PC-3 (cell line): ENCODE results near the gene RNF208.

ENCODE experiments used
- EZH2 ChIP-seq: fragments of 300-600 bp; sonication (generic); IDR thresholded peaks from one replicate; pipeline ENCODE4 v1.6.1; 2017; ENCODE audit warnings: antibody characterized with exemption, mild to moderate bottlenecking, low read length; ENCODE audit not compliant: unreplicated experiment
- TF ChIP-seq, protein P1 (sequence below): fragments of 300-600 bp; sonication (generic); conservative IDR thresholded peaks from 2 replicates; pipeline ENCODE4 v1.5.1; 2017; ENCODE audit warnings: antibody characterized with exemption, low read depth, mild to moderate bottlenecking, low read length

GRCh38 chr9:137266162-137266527 is 44.1 kb upstream of the RNF208 start:
- TF ChIP-seq, protein P1, sequence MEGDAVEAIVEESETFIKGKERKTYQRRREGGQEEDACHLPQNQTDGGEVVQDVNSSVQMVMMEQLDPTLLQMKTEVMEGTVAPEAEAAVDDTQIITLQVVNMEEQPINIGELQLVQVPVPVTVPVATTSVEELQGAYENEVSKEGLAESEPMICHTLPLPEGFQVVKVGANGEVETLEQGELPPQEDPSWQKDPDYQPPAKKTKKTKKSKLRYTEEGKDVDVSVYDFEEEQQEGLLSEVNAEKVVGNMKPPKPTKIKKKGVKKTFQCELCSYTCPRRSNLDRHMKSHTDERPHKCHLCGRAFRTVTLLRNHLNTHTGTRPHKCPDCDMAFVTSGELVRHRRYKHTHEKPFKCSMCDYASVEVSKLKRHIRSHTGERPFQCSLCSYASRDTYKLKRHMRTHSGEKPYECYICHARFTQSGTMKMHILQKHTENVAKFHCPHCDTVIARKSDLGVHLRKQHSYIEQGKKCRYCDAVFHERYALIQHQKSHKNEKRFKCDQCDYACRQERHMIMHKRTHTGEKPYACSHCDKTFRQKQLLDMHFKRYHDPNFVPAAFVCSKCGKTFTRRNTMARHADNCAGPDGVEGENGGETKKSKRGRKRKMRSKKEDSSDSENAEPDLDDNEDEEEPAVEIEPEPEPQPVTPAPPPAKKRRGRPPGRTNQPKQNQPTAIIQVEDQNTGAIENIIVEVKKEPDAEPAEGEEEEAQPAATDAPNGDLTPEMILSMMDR = no peak
- no peak for TF ChIP-seq EZH2
